ENCODE results near the gene TTLL4. TPM values are rescaled to one million over a fixed set of nuclear protein-coding genes. Genes with fewer than 3 reads are reported as not detected.
A peak's percentile ranks its signal among the peaks of the same experiment; 100 is the strongest.

Gene TTLL4
- total and polyA plus RNA-seq, 8 donors: 26.0 to 52.0 (median 41.3) TPM

DNA sequence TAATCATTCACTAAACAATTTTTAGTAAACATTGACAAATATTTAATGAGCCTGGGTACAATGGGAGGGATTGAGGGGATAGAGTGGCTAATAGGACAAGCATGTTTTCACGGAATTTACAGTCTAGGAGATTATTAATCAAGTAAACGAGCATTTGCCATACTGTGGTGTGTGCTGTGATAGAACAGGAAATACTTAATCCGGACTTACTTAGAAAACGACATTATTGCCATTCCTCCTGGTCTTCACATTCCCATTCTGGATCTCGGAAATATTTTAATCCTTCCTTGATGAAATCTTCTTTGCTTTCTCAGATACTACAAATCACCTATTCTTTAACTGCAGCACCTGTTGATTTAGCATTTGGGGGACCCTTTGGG is 905 bp downstream of the TTLL4 start:
- H3K27ac ChIP-seq: peak overlapping the region; percentile 93 to 96

DNA sequence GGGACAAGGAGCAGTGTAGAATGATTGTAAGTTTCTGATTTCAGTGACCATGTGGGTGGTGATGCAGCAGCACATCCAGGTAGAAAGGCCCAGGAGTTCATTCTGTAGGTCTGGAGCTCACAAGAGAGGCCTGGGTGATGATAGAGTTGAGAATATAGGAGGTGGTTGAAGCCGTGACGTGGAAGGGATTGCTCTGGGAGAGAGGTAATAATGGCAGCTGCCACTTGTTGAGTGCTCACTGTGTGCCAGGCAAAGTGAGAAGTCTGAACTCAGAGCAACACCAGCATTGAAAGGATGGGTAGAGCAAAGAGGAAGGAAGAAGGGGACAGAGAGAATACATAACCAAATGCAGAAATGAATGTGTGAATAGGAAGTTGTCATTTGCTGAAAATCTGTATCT is 3.3 kb downstream of the TTLL4 start:
- DNase-seq: no peak
- Histone ChIP-seq H3K4me1 (peaks cover 8 to 56% of the 10 kb centered on the region in 2 donors), H3K4me3 (no peak overlapping the region), H3K36me3 (peaks cover 0 to 10% of the 10 kb centered on the region in 2 donors), H3K9me3 (no peaks in the 10 kb centered on the region), H3K27me3 (no peaks in the 10 kb centered on the region), H3K27ac (no peak overlapping the region)
- TF ChIP-seq, protein P1, sequence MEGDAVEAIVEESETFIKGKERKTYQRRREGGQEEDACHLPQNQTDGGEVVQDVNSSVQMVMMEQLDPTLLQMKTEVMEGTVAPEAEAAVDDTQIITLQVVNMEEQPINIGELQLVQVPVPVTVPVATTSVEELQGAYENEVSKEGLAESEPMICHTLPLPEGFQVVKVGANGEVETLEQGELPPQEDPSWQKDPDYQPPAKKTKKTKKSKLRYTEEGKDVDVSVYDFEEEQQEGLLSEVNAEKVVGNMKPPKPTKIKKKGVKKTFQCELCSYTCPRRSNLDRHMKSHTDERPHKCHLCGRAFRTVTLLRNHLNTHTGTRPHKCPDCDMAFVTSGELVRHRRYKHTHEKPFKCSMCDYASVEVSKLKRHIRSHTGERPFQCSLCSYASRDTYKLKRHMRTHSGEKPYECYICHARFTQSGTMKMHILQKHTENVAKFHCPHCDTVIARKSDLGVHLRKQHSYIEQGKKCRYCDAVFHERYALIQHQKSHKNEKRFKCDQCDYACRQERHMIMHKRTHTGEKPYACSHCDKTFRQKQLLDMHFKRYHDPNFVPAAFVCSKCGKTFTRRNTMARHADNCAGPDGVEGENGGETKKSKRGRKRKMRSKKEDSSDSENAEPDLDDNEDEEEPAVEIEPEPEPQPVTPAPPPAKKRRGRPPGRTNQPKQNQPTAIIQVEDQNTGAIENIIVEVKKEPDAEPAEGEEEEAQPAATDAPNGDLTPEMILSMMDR (IDR thresholded peaks at IDR 0.05): no peak
- intact Hi-C loops (cut with DNase I): loop anchor here in 1 of 2 donors (10.0 kb wide), 1 partner anchor 131 kb away; no protein-coding TSS in a partner anchor
- no peak for ATAC-seq

More for the DNA sequence above, 905 bp downstream of the TTLL4 start:
- Histone ChIP-seq H3K4me3 (peak overlapping the region; percentile 94 to 95), H3K27me3 (no peaks in the 10 kb centered on the region), H3K4me1 (peaks cover 8 to 43% of the 10 kb centered on the region in 2 donors), H3K9me3 (no peaks in the 10 kb centered on the region), H3K36me3 (peaks cover 0 to 10% of the 10 kb centered on the region in 2 donors)
- intact Hi-C loops (cut with DNase I): loop anchor here in 1 of 2 donors (10.0 kb wide), 1 partner anchor 133 kb away; no protein-coding TSS in a partner anchor
- TF ChIP-seq, protein P1 (IDR thresholded peaks at IDR 0.05): no peak
- DNase-seq (peak in 1 of 4 donors; percentile 7), ATAC-seq (peak; percentile 8)

GRCh38 chr2:218716070-218716469 is 5.4 kb downstream of the TTLL4 start:
- H3K9me3 ChIP-seq: no peaks in the 10 kb centered on the region
- peaks cover 8 to 50% of the 10 kb centered on the region in 2 donors for H3K4me1 ChIP-seq
- intact Hi-C loops (cut with DNase I): loop anchor here in 1 of 2 donors (10.0 kb wide), 1 partner anchor 129 kb away; no protein-coding TSS in a partner anchor
- no peak overlapping the region for H3K4me3 ChIP-seq
- H3K36me3 ChIP-seq: peaks cover 0 to 10% of the 10 kb centered on the region in 2 donors
- H3K27me3 ChIP-seq: no peaks in the 10 kb centered on the region
- TF ChIP-seq, protein P1 (IDR thresholded peaks at IDR 0.05): no peak
- ATAC-seq (no peak), DNase-seq (no peak)
- no peak overlapping the region for H3K27ac ChIP-seq

DNA sequence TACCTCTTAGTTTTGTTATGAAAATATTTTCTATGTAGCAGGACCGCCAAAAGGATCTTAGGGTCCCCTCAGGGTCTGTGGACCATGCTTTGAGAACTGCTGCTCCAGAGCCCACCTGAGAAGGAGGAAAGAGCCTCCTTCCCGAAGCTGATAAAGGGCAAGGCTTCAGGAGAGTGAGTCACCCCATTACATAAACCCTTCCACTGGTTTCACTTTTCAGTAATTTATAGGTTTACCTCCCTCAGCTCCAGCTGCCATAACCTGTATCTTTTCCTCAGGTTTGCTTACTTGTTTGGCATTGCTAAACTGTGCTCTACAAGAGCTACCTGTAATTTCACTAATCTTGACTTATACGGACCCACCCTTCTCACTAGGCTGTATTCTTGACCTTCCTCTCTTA is 6.6 kb downstream of the TTLL4 start:
- intact Hi-C loops (cut with DNase I): loop anchor here in 1 of 2 donors (10.0 kb wide), 1 partner anchor 128 kb away; no protein-coding TSS in a partner anchor
- Histone ChIP-seq H3K4me3 (no peak overlapping the region), H3K27me3 (no peaks in the 10 kb centered on the region), H3K9me3 (no peaks in the 10 kb centered on the region), H3K4me1 (peaks cover 0 to 46% of the 10 kb centered on the region in 2 donors), H3K27ac (peak overlapping the region in 1 of 2 donors; percentile 30), H3K36me3 (peaks cover 0 to 10% of the 10 kb centered on the region in 2 donors)
- TF ChIP-seq, protein P1 (IDR thresholded peaks at IDR 0.05): no peak
- DNase-seq: no peak
- ATAC-seq: peak; percentile 80

- Histone ChIP-seq H3K27ac (no peak overlapping the region), H3K9me3 (no peaks in the 10 kb centered on the region), H3K36me3 (peaks cover 0 to 10% of the 10 kb centered on the region in 2 donors), H3K4me3 (no peak overlapping the region), H3K27me3 (no peaks in the 10 kb centered on the region), H3K4me1 (peaks cover 0 to 47% of the 10 kb centered on the region in 2 donors)
- ATAC-seq (no peak), DNase-seq (no peak)
- intact Hi-C loops (cut with DNase I): loop anchor here in 1 of 2 donors (10.0 kb wide), 1 partner anchor 127 kb away; no protein-coding TSS in a partner anchor
- TF ChIP-seq, protein P1 (IDR thresholded peaks at IDR 0.05): no peak
Measured at GRCh38 chr2:218718058-218718457, 7.4 kb downstream of the TTLL4 start.

Data from left lung (tissue), 10 donors.